HG03521 (cell line): ENCODE measurements around the gene TRIP12.
"Not testable (repeated sequence)": the region's sequence is repeated elsewhere in the genome, so short reads cannot be mapped to it uniquely, and the experiment has no call there.

Experiments used
- ATAC-seq: cut with Tn5 transposase; IDR thresholded peaks from one replicate; pipeline ENCODE4 v1.9.1; 2021; ENCODE audit warnings: mild to moderate bottlenecking, moderate library complexity; ENCODE audit not compliant: unreplicated experiment

Gene TRIP12

DNA sequence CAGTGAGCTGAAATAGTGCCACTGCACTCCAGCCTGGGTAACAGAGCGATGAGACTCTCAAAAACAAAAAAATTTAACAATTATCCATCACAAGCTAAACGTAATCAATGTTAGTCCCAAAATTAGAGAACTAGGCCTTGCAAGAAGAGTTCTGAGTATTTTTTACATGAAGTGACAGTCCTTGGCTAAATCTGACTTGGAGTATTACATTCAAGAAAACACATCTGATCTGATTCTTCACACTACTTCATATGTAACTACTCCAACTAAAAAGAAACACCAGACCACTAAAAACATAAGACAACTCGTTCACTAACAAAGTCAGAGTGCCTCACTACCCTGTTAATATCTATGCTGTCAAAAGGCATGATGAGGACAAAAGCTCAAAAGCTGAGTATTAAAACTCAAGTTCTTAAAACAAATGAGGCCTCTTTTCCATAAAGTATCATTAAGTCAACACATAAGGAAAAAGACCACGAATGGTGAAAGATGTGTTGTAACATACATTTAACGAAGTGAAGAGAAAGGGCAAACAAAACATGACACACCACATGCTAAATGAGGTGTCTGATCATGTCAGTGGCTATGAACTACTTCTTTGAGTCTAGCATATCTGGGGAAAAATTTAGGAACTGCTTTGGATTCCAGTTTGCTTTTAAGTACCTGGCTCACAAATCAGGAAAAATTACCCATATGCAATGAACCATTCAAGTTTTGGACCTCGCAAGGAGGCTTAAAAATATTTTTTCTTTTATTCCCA is 42.4 kb downstream of the TRIP12 start:
- no peak for ATAC-seq

DNA sequence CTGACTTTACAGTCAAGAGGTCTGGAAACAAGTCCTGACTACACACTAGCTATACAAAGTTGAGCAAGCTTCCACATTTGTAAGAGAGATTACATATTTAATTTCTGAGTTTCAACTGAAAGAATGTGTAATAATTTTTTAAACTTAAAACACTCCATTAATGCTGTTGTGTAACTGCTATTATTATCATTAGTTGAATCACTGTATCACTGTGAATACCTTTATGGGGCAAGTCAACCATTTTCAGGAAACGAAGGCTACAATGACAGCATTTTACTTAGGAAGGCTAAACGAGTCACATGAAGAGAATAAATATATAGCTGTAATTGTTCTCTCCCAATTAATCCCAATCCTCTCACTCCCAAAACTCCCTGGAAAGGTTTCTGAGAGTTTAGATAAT is 46.3 kb downstream of the TRIP12 start:
- no peak for ATAC-seq

DNA sequence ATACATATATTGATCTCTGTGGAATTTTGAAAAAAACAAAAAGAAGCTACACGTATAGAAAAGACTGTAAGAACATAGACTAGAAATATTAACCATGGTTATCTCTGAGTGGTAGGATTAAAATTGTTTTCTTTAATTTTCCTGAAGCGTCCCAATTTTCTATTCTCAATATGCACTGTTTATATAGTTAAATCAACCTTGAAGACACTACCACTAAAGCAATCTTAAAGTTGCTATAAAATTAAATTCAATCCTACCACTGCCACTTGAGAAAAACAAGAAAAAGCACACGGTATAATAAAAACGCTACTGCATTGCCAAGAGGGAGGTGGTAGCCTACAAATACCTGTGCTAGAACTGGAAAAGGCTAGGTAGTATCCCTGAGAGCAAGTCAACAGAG is 47.2 kb downstream of the TRIP12 start:
- ATAC-seq = no peak

DNA sequence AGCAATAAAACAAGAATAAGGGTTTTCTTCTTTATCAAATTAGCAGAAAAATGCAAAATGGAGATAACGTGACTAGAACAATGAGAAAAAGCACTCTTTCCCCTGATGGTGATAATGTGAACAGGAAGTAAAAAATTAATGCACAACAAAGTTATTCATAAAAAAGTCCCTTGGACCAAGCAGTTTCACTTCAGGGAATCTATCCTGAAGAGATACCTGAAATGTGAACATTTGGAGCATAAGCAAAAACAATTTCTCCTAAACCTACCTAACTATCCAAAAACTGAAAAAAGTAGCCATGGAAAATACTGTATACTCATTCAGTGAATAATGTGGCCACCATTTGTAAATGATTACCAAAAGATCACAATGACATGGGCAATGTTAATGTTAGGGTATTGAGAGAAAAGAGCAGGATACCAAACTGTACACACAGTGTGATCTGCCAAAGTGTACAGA is 48.7 kb downstream of the TRIP12 start:
- peak; percentile 86 for ATAC-seq

DNA sequence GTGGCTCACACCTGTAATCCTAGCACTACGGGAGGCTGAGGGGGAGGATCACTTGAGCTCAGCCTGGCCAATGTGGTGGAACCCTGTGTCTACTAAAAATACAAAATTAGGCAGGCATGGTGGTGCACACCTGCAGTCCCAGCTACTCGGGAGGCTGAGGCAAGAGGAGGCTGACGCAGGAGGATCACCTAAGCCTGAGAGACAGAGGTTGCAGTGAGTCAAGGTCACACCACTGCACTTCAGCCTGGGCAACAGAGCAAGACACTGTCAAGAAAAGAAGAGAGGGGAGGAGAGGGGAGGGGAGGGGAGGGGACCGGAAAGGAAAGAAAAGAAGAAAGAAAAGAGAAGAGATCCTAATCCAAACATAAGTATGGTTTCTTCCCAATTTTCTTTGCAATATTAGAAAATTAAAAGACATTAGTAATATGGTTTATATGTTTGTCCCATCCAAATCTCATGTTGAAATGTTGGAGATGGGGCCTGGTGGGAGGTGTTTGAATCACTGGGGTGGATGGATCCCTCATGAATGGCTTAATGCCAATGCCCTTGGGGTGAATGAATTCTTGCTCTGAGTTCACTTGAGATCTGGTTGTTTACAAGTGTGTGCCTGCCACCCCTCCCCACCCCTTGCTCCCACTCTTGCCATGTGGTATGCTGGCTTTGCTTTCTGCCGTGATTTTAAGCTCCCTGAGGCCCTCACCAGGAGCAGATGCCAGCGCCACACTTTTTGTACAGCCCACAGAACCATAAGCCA is 50.7 kb downstream of the TRIP12 start:
- ATAC-seq = no peak

DNA sequence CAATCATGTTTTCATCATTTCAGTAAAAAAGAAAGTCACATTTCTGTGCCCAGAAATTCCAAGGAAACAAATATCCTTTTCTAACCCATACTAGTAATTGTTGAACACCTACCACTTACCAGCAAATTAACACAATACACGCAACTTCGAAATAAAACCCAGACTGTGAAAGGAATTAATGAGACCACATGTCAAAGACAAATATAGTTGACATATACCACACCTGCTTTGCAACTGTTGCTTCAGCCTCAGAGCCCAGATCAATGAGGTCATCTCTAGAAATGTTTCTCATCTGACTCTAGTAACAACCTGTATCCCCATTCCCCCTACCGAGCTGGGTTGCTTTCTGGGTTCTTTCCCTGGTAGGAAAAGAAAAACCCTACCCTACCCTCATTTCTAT is 52.6 kb downstream of the TRIP12 start:
- ATAC-seq = no peak

GRCh38 chr2:229868794-229869193 is 53.0 kb downstream of the TRIP12 start:
- ATAC-seq = no peak

GRCh38 chr2:229865033-229865432 is 56.8 kb downstream of the TRIP12 start:
- no peak for ATAC-seq

DNA sequence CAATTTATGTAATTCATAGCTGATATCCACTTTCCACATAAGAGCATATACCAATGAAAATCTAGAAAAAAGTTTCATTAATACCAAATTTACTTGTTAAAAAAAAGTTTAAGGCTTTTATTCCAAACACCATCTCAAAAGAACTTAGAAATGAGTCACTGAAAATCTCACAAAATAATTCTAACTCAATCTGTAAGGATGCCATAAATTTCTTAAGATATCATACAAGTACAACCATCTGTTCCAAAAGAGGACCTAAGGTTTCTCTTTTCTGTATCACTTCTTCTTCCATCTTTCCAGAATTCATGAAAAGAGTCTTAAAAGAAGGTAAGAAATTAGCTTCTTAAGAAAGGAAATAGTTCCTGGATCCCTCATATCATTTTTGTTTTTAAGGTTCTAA is 60.4 kb downstream of the TRIP12 start:
- ATAC-seq = no peak

DNA sequence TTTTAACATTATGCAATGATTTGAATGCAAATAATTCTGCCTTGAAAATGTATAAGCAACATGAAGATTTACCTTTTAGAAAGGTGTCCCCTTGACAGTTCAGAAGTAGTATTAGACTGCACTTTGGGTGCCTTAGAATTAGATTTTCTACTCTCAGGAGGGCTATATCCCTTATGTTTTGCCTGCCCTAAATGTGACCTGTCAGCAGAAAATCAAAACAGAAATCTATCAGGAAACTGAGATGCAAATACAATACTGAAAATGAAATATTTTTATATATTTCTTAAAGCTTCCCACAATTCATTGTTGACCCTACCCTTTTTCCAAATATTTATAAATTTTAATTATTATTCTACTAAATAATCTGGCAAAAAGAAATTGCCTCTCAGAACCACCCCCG is 61.5 kb downstream of the TRIP12 start:
- ATAC-seq = no peak

DNA sequence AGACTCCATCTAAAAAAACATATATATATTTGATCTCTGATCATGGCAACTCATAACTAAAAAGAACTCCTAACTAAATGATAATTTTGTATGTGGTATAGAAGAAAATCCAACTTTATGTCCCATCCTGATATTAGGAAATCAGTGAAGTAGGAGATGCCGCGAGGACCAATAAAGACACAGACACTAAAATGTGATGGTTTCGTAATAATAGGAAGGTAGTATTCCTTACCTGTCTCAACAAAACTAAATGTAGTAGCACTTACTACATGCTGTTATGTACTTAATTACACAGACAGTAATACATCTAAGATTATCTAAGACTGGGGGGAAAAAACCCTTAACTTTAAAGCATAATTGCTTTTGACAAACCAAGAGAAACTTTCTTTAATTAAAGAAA is 63.5 kb downstream of the TRIP12 start:
- ATAC-seq = no peak

GRCh38 chr2:229857634-229858033 is 64.2 kb downstream of the TRIP12 start:
- no peak for ATAC-seq

- peak; percentile 81 for ATAC-seq
These were observed 65.4 kb downstream of the TRIP12 start for GRCh38 chr2:229856413-229856812.

- no peak for ATAC-seq
These were observed 66.7 kb downstream of the TRIP12 start for GRCh38 chr2:229855116-229855515.

GRCh38 chr2:229852565-229852964 is 69.2 kb downstream of the TRIP12 start:
- peak; percentile 57 for ATAC-seq

DNA sequence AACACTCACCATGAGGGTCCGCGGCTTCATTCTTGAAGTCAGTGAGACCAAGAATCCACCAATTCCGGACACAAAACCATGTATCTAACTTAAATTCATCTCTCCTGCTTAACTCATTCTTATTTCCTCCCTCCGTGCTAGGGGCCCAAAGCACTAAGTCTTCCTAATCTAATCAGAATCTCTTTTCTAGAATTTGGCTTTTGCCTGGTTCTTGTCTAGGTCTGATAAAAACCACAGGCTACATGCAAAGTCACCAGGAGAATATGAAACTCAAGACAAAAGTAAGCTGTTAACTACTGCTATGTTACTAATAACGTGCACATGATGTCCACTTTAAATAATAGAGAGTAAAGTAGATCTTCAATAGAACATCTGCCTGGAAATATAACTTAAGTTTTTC is 69.9 kb downstream of the TRIP12 start:
- no peak for ATAC-seq

GRCh38 chr2:229850355-229851275 is 71.2 kb downstream of the TRIP12 start:
- ATAC-seq = not testable (repeated sequence)

DNA sequence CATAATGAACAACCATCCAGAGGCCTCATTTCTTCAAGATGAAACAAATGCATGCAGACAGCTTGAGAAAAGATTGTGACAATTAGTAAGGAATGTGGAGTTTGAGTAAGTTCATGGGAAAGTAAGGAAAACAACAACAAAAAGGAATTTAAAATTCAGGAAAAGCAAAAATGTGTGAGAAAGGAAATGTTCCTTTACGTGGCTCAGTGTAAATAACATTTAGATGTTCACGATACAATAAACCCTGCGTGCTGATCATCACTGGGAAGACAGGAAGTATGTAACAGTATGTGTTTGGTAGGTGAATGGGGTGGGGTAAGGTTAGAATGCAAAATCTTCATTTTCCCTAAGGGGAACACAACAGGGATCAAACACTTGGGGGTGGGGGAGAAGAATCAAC is 72.7 kb downstream of the TRIP12 start:
- ATAC-seq = no peak

- no peak for ATAC-seq
These were observed 78.2 kb downstream of the TRIP12 start for GRCh38 chr2:229843613-229844012.

- ATAC-seq = no peak
These were observed 83.1 kb downstream of the TRIP12 start for GRCh38 chr2:229838729-229839128.

GRCh38 chr2:229836847-229837246 is 85.0 kb downstream of the TRIP12 start:
- no peak for ATAC-seq
